SK-N-SH treated with all-trans-retinoic acid at 6 μM for 48 hours (cell line): ENCODE data around the gene ZBTB46.
"Not testable (repeated sequence)": the region's sequence is repeated elsewhere in the genome, so short reads cannot be mapped to it uniquely, and the experiment has no call there.

ENCODE experiments used
- ATAC-seq: fragments of 200-7000 bp; cut with Tn5 transposase; 3 replicates; pipeline ENCODE4 v1.9.1; 2020; ENCODE audit warnings: mild to moderate bottlenecking, moderate library complexity
- ARNTL ChIP-seq: fragments of 450-650 bp; formaldehyde crosslinking; IDR thresholded peaks from 2 replicates; pipeline ENCODE4 v1.5.0; 2020; ENCODE audit warnings: low read depth, mild to moderate bottlenecking, moderate library complexity, borderline replicate concordance
- BACH2 ChIP-seq: fragments of 250-450 bp; sonication (Bioruptor Pico); IDR thresholded peaks from 2 replicates; pipeline ENCODE4 v1.9.0; 2021; ENCODE audit warnings: mild to moderate bottlenecking, borderline replicate concordance
- CSDC2 ChIP-seq: fragments of 250-450 bp; sonication (Bioruptor Pico); IDR thresholded peaks from 2 replicates; pipeline ENCODE4 v1.5.0; 2020; ENCODE audit warnings: mild to moderate bottlenecking, moderate library complexity
- CSRNP3 ChIP-seq: fragments of 250-450 bp; sonication (Bioruptor Pico); IDR thresholded peaks from 2 replicates; pipeline ENCODE4 v1.5.1; 2021; ENCODE audit warnings: mild to moderate bottlenecking, moderate library complexity
- ESRRG ChIP-seq: fragments of 250-450 bp; sonication (Bioruptor Pico); IDR thresholded peaks from 2 replicates; pipeline ENCODE4 v1.6.1; 2021; ENCODE audit warnings: mild to moderate bottlenecking
- GLIS3 ChIP-seq: fragments of 250-450 bp; sonication (Bioruptor Pico); IDR thresholded peaks from 2 replicates; pipeline ENCODE4 v1.5.0; 2020; ENCODE audit warnings: mild to moderate bottlenecking, moderate library complexity
- ISL1 ChIP-seq: fragments of 250-450 bp; sonication (Bioruptor Pico); IDR thresholded peaks from 2 replicates; pipeline ENCODE4 v2.1.2; 2022; ENCODE audit warnings: mild to moderate bottlenecking, moderate library complexity
- OSR1 ChIP-seq: fragments of 250-450 bp; sonication (Bioruptor Pico); IDR thresholded peaks from 2 replicates; pipeline ENCODE4 v1.8.0; 2022; ENCODE audit warnings: moderate library complexity, mild to moderate bottlenecking, inconsistent platforms
- PATZ1 ChIP-seq: fragments of 250-450 bp; sonication (Bioruptor Pico); IDR thresholded peaks from 2 replicates; pipeline ENCODE4 v1.8.0; 2020; ENCODE audit warnings: mild to moderate bottlenecking, moderate library complexity, borderline replicate concordance
- PPARA ChIP-seq: fragments of 250-450 bp; sonication (Bioruptor Pico); IDR thresholded peaks from 2 replicates; pipeline ENCODE4 v1.5.0; 2020; ENCODE audit warnings: mild to moderate bottlenecking, borderline replicate concordance
- RARB ChIP-seq: fragments of 250-450 bp; sonication (Bioruptor Pico); IDR thresholded peaks from 2 replicates; pipeline ENCODE4 v1.8.0; 2021; ENCODE audit warnings: mild to moderate bottlenecking, moderate library complexity
- TCF4 ChIP-seq: fragments of 250-450 bp; sonication (Bioruptor Pico); IDR thresholded peaks from 2 replicates; pipeline ENCODE4 v1.8.0; 2021; ENCODE audit warnings: mild to moderate bottlenecking, moderate library complexity, borderline replicate concordance
- TOX ChIP-seq: fragments of 250-450 bp; sonication (Bioruptor Pico); IDR thresholded peaks from 2 replicates; pipeline ENCODE4 v1.8.0; 2021; ENCODE audit warnings: mild to moderate bottlenecking, moderate library complexity, borderline replicate concordance
- ZC3H10 ChIP-seq: fragments of 250-450 bp; sonication (Bioruptor Pico); IDR thresholded peaks from 2 replicates; pipeline ENCODE4 v1.5.1; 2021; ENCODE audit warnings: mild to moderate bottlenecking, moderate library complexity
- ZNF565 ChIP-seq: fragments of 450-650 bp; formaldehyde crosslinking; conservative IDR thresholded peaks from 2 replicates; pipeline ENCODE4 v1.5.0; 2020; ENCODE audit warnings: low read depth, mild to moderate bottlenecking, moderate library complexity
- ZNF70 ChIP-seq: fragments of 450-650 bp; formaldehyde crosslinking; IDR thresholded peaks from 2 replicates; pipeline ENCODE4 v1.5.0; 2020; ENCODE audit warnings: mild to moderate bottlenecking, moderate library complexity
- ZNF8 ChIP-seq: fragments of 450-650 bp; formaldehyde crosslinking; IDR thresholded peaks from 2 replicates; pipeline ENCODE4 v1.5.0; 2020; ENCODE audit warnings: mild to moderate bottlenecking, moderate library complexity
- TF ChIP-seq, protein P1 (sequence below): fragments of 250-450 bp; sonication (Bioruptor Pico); IDR thresholded peaks from 2 replicates; pipeline ENCODE4 v1.5.1; 2020; ENCODE audit warnings: low read depth, mild to moderate bottlenecking, moderate library complexity
- TF ChIP-seq, protein P2 (sequence below): fragments of 250-450 bp; sonication (Bioruptor Pico); IDR thresholded peaks from 2 replicates; pipeline ENCODE4 v1.8.0; 2021; ENCODE audit warnings: low read depth, mild to moderate bottlenecking, moderate library complexity, borderline replicate concordance

ZBTB46 gene

DNA sequence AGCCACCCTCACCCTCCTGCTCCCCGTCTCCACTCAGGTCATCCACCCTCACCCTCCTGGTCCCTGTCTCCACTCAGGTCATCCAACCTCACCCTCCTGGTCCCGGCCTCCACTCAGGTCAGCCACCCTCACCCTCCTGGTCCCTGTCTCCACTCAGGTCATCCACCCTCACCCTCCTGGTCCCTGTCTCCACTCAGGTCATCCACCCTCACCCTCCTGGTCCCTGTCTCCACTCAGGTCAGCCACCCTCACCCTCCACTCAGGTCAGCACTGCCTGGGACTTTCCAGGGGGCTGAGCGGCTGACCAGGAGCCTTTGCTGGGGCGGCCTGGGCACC, 22.6 kb upstream of the ZBTB46 start:
- not testable (repeated sequence) for ATAC-seq

- ATAC-seq: not testable (repeated sequence)
Measured at GRCh38 chr20:63851548-63851943, 20.5 kb upstream of the ZBTB46 start.

DNA sequence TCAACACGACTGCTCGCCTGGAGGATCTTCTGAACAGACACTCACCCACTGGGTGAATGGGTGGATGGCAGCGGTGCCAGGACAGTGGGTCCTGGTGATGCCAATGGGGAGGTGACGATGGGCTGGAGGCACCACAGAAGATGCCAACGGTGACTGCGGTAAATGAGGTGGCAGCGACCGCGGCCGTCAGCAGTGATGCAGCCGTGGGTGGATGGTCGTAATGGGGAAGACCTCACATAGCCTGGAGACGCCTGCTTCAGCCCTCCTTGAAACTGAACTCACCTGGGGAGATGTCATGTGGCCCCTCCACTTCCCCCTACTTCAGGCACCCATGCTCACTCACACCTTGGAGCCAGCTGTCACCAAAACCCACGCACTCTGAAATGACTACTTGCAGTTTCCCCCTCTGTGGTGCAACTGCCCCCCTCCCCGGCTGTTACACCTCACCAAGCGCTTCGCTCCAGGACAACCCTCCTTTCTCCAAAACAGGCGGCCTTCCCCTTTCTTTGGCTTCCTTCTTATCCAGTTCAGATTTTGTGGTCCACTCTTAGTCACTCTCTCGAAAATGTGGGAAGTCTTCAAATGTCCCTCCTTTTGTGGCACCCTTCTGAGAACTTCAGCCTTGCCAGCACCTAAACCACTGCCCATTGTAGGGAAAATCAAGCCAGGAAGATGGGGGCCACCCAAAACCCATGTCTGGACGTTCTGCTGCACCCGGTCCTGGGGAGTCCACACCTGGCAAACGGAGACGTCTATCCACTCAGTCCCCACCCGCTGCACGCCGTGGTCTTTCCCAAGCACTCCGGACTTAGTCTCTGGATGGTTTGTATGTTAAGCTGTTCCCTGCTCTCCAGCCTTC, 19.9 kb upstream of the ZBTB46 start:
- no peak for ATAC-seq
- TF ChIP-seq PATZ1 (no peak), PPARA (no peak), RARB (no peak), CSRNP3 (CRISPR knock-in tag) (no peak), OSR1 (CRISPR knock-in tag) (no peak), ZNF8 (no peak), BACH2 (CRISPR knock-in tag) (no peak), CSDC2 (CRISPR knock-in tag) (no peak), ARNTL (CRISPR knock-in tag) (no peak), ESRRG (CRISPR knock-in tag) (no peak), ZNF565 (CRISPR knock-in tag) (no peak), TOX (CRISPR knock-in tag) (no peak), TCF4 (no peak)
- TF ChIP-seq, protein P1, sequence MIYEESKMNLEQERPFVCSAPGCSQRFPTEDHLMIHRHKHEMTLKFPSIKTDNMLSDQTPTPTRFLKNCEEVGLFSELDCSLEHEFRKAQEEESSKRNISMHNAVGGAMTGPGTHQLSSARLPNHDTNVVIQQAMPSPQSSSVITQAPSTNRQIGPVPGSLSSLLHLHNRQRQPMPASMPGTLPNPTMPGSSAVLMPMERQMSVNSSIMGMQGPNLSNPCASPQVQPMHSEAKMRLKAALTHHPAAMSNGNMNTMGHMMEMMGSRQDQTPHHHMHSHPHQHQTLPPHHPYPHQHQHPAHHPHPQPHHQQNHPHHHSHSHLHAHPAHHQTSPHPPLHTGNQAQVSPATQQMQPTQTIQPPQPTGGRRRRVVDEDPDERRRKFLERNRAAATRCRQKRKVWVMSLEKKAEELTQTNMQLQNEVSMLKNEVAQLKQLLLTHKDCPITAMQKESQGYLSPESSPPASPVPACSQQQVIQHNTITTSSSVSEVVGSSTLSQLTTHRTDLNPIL (CRISPR knock-in tag): no peak

DNA sequence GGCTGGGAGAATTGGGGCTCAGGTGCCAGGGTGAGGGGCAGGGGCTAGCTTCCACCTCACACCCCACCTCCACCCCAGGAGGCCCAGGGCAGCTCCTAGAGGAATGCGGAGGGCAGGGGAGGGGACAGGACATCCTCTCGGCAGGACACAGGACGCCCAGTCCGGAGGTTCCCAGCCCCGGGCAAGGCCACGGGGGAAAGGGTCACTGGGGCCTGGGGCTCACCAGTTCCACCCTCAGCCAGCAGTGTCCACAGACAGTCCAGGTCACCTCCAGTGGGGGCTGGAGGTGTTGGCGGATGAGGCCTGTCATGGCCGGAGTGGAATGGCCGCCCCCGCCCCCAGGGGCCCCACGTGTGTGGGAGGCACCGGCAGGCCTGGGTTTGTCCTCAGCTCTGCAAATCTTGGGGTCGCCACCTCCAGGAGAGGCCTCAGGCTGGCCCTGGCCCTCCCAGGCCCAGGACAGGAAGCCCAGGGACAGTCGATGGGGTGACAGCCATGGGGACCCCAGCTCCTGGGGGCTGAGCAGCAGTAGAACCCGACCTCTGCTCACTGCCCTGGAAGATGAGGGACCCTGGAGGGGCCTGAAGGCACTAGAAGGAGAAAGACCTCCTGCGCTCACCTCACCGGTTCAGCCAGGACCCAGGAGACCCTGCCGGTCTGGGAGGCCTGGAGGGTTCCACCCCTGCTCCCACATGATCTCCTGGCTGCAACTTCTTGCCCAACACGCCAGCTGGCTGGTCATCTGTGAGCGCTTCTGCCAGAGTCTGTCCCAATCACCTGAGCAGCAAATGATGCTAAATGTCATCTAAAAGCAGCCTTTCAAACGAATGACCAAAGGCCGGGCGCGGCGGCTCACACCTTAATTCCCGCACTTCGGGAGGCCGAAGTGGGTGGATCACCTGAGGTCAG, 17.2 kb upstream of the ZBTB46 start:
- no peak for ATAC-seq
- TF ChIP-seq ZNF70 (CRISPR knock-in tag) (no peak), ISL1 (CRISPR knock-in tag) (no peak), GLIS3 (no peak), CSDC2 (CRISPR knock-in tag) (no peak), ZC3H10 (CRISPR knock-in tag) (no peak), ZNF8 (no peak)
- TF ChIP-seq, protein P2, sequence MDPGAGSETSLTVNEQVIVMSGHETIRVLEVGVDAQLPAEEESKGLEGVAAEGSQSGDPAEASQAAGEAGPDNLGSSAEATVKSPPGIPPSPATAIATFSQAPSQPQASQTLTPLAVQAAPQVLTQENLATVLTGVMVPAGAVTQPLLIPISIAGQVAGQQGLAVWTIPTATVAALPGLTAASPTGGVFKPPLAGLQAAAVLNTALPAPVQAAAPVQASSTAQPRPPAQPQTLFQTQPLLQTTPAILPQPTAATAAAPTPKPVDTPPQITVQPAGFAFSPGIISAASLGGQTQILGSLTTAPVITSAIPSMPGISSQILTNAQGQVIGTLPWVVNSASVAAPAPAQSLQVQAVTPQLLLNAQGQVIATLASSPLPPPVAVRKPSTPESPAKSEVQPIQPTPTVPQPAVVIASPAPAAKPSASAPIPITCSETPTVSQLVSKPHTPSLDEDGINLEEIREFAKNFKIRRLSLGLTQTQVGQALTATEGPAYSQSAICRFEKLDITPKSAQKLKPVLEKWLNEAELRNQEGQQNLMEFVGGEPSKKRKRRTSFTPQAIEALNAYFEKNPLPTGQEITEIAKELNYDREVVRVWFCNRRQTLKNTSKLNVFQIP (CRISPR knock-in tag): no peak

DNA sequence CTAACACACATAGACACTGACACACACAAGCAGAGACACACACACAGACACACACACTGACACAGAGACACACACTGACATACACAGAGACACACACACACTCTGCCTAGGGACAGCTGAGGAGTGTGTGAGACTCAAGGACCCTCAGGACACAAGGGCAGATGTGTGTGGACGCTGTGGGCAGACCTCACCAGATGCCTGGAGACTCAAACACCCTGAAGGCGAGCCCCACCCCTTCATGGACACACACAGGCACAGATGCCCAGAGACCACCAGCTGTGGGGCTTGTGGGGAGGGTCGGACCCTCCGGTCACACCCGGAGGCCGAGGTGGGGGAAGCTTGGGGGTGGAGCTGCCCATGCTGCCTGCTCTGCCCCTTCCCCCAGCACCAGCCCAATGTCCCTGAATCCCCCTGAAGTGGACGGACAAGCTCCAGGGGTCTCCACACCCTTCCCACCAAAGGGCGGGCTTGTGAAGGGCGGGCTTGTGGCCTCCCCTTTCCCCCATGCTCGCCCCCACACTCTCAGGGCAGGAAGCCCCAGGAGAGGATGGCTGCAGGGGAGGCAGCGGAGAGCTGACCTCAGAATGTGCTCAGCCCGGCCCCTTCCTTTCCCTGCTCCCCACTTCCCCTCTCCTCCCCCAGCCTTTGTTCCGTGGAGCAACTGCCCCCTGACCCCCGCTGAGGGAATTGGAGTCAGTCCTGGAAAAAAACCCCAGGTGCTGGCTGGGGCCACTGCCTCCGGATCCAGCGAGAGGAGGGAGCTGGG, 16.4 kb upstream of the ZBTB46 start:
- ATAC-seq: no peak
- TF ChIP-seq, protein P2 (CRISPR knock-in tag): no peak
